HG03025 (cell line): ENCODE data around the gene ST14.
A peak's percentile ranks its signal among the peaks of the same experiment; 100 is the strongest.

Experiments used
- ATAC-seq: cut with Tn5 transposase; IDR thresholded peaks from one replicate; pipeline ENCODE4 v1.9.1; 2021; ENCODE audit warnings: mild to moderate bottlenecking, moderate library complexity; ENCODE audit not compliant: unreplicated experiment, low FRiP score

Gene ST14

GRCh38 chr11:130203766-130204702 lies 44.5 kb downstream of the ST14 start:
- no peak for ATAC-seq

- no peak for ATAC-seq
Measured at GRCh38 chr11:130204703-130205095, 45.1 kb downstream of the ST14 start.

- no peak for ATAC-seq
Measured at GRCh38 chr11:130206141-130206540, 46.6 kb downstream of the ST14 start.

GRCh38 chr11:130208241-130209127 lies 48.9 kb downstream of the ST14 start:
- ATAC-seq = no peak

- no peak for ATAC-seq
Measured at GRCh38 chr11:130209128-130209932, 49.7 kb downstream of the ST14 start.

- no peak for ATAC-seq
Measured at GRCh38 chr11:130209954-130210854, 50.6 kb downstream of the ST14 start.

GRCh38 chr11:130211144-130211543 lies 51.6 kb downstream of the ST14 start:
- no peak for ATAC-seq

- no peak for ATAC-seq
Measured at GRCh38 chr11:130211781-130212401, 52.3 kb downstream of the ST14 start.

- ATAC-seq = no peak
Measured at GRCh38 chr11:130212431-130212961, 52.9 kb downstream of the ST14 start.

- ATAC-seq = peak; percentile 72
Measured at GRCh38 chr11:130213143-130213978, 53.8 kb downstream of the ST14 start.

GRCh38 chr11:130213979-130214281 lies 54.3 kb downstream of the ST14 start:
- no peak for ATAC-seq

GRCh38 chr11:130214861-130215530 lies 55.4 kb downstream of the ST14 start:
- no peak for ATAC-seq

- ATAC-seq = no peak
Measured at GRCh38 chr11:130215531-130216220, 56.1 kb downstream of the ST14 start.

- no peak for ATAC-seq
Measured at GRCh38 chr11:130216221-130216550, 56.6 kb downstream of the ST14 start.

GRCh38 chr11:130216591-130217132 lies 57.1 kb downstream of the ST14 start:
- ATAC-seq = no peak

- no peak for ATAC-seq
Measured at GRCh38 chr11:130217133-130218031, 57.8 kb downstream of the ST14 start.
